ENCODE data around the gene INPP5A. TPM values are rescaled to one million over a fixed set of nuclear protein-coding genes. Genes with fewer than 3 reads are reported as not detected.

Gene INPP5A
- total RNA-seq, 1 donor from 2014 or later = 36.3 TPM

DNA sequence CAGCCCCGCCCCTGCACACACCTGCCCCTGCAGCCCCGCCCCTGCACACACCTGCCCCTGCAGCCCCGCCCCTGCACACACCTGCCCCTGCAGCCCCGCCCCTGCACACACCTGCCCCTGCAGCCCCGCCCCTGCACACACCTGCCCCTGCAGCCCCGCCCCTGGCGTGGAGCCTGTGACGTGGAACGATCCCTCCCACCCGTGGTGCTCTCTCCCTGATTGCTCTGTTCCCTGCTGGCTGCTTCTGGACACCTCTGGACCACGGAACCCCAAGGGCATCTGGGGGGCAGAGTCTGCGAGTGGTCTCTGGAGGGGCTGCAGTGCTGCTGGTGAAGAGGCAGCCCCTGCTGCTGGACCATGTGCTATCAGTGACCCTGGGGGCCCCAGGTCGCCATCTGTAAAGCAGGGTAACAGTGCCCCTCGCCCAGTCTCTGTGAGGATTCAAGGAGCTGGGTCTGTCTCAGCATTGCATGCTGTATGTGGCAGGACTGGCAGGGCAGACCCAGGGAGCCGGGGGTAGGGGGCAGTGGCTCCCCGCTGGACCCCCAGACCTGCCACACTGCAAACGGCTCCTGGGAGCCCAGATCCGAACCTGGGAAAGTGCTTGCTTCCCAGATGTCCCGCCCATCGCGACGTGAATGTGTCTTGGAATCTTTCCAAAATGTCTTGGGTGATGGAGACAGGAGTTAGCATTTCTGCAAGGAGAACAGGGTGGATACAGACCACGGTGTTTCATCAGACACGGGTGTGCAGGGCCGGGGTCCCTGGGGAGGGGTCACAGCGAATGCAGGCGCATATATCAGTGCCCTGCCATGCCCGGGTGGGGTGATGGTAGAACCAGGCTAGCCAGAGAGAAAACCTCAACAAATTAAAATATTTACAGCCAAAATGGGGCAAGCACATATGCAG is 276.2 kb downstream of the INPP5A start:
- H3K9me3 Mint-ChIP-seq (ENCODE audit: unreplicated experiment) = peaks cover 2% of the 10 kb centered on the region
- H3K27me3 Mint-ChIP-seq (ENCODE audit: unreplicated experiment) = peaks cover 15% of the 10 kb centered on the region
- H3K4me1 Mint-ChIP-seq (ENCODE audit: low read depth, unreplicated experiment) = no peaks in the 10 kb centered on the region
- DNase-seq = no peak
- no peak overlapping the region for H3K4me3 Mint-ChIP-seq (ENCODE audit: unreplicated experiment)
- H3K27ac Mint-ChIP-seq (ENCODE audit: unreplicated experiment) = no peak overlapping the region
- peaks cover 4% of the 10 kb centered on the region for H3K36me3 Mint-ChIP-seq (ENCODE audit: unreplicated experiment)
- TF ChIP-seq, protein P1, sequence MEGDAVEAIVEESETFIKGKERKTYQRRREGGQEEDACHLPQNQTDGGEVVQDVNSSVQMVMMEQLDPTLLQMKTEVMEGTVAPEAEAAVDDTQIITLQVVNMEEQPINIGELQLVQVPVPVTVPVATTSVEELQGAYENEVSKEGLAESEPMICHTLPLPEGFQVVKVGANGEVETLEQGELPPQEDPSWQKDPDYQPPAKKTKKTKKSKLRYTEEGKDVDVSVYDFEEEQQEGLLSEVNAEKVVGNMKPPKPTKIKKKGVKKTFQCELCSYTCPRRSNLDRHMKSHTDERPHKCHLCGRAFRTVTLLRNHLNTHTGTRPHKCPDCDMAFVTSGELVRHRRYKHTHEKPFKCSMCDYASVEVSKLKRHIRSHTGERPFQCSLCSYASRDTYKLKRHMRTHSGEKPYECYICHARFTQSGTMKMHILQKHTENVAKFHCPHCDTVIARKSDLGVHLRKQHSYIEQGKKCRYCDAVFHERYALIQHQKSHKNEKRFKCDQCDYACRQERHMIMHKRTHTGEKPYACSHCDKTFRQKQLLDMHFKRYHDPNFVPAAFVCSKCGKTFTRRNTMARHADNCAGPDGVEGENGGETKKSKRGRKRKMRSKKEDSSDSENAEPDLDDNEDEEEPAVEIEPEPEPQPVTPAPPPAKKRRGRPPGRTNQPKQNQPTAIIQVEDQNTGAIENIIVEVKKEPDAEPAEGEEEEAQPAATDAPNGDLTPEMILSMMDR (IDR thresholded peaks at IDR 0.05; ENCODE audit: partially characterized antibody, unreplicated experiment) = no peak

DNA sequence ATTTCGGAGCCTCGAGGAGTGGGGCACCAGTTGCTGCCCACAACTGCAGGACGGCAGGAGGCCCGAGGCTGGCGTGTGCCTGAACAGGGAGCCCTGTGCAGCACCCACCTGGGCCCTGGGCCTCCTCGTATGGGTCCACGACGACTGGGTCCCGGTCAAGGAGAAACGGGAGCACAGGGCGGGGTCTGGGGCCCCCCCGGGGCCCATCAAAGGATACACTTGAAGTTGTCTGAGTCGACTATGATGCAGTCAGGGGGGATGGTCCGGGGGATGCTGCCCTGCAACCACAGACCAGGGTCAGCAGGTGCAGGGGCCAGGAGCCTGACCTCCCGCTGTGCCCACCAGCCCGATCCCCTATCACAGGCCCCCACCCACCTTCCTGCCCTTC is 276.9 kb downstream of the INPP5A start:
- no peak overlapping the region for H3K27ac Mint-ChIP-seq (ENCODE audit: unreplicated experiment)
- H3K4me1 Mint-ChIP-seq (ENCODE audit: low read depth, unreplicated experiment) = no peaks in the 10 kb centered on the region
- TF ChIP-seq, protein P1 (IDR thresholded peaks at IDR 0.05; ENCODE audit: partially characterized antibody, unreplicated experiment) = no peak
- peaks cover 2% of the 10 kb centered on the region for H3K9me3 Mint-ChIP-seq (ENCODE audit: unreplicated experiment)
- no peak overlapping the region for H3K4me3 Mint-ChIP-seq (ENCODE audit: unreplicated experiment)
- peaks cover 15% of the 10 kb centered on the region for H3K27me3 Mint-ChIP-seq (ENCODE audit: unreplicated experiment)
- no peak for DNase-seq
- H3K36me3 Mint-ChIP-seq (ENCODE audit: unreplicated experiment) = peaks cover 11% of the 10 kb centered on the region

DNA sequence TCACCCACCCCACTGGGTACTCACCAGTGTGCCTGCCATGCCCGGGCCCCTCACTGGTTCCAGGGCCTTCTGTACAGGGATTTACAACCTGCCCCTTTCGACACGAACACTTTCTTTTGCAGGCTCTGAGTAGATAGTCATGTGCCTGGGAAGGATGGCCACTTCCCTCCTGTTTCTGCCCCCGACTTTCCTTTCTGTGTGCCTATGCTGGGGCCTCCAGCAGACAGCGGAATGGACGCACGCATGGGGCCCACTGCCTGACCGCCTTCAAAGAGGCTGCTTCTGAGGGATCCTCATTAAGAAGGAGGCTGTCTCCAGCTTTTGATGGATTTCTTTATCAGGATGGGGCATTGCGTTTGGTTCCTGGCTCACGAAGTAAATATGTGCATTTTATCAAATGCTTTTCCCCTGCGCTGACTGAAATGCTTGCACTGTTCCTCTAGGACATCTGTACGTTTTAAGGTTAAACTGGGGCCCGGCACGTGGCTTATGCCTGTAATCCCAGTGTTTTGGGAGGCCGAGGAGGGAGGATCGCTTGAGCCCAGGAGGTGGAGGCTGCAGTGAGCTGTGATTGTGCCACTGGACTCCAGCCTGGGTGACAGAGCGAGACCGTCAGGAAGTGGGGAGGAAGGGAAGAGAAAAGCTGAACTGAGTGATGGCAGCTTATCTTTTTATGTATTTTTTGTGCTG is 277.7 kb downstream of the INPP5A start:
- peaks cover 10% of the 10 kb centered on the region for H3K9me3 Mint-ChIP-seq (ENCODE audit: unreplicated experiment)
- TF ChIP-seq, protein P1 (IDR thresholded peaks at IDR 0.05; ENCODE audit: partially characterized antibody, unreplicated experiment) = no peak
- no peak for DNase-seq
- H3K4me3 Mint-ChIP-seq (ENCODE audit: unreplicated experiment) = no peak overlapping the region
- H3K27me3 Mint-ChIP-seq (ENCODE audit: unreplicated experiment) = peaks cover 21% of the 10 kb centered on the region
- H3K36me3 Mint-ChIP-seq (ENCODE audit: unreplicated experiment) = peaks cover 19% of the 10 kb centered on the region
- no peak overlapping the region for H3K27ac Mint-ChIP-seq (ENCODE audit: unreplicated experiment)
- H3K4me1 Mint-ChIP-seq (ENCODE audit: low read depth, unreplicated experiment) = no peaks in the 10 kb centered on the region

DNA sequence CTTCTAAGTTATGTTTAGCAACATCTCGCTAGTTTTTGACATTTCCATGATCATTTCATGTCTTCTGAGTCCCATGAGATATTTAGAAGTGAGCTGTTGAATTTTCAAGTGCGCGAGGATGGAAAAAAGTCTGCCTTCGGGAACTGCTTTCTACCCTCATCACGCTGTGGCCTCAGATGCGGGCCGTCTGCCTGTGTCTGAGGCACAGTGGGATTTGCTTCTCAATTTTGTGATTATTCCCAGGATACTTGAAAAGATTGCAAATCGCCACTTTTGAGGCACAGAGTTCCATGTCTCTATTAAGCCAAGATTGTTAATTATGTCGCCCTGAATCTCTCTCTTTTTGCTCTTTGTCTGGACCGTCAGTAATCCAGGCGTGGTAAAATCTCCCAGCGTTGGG is 279.1 kb downstream of the INPP5A start:
- Mint-ChIP-seq H3K27ac (ENCODE audit: unreplicated experiment) (no peak overlapping the region), H3K27me3 (ENCODE audit: unreplicated experiment) (peaks cover 18% of the 10 kb centered on the region), H3K36me3 (ENCODE audit: unreplicated experiment) (peaks cover 19% of the 10 kb centered on the region), H3K9me3 (ENCODE audit: unreplicated experiment) (peaks cover 10% of the 10 kb centered on the region), H3K4me3 (ENCODE audit: unreplicated experiment) (no peak overlapping the region), H3K4me1 (ENCODE audit: low read depth, unreplicated experiment) (no peaks in the 10 kb centered on the region)
- no peak for DNase-seq
- TF ChIP-seq, protein P1 (IDR thresholded peaks at IDR 0.05; ENCODE audit: partially characterized antibody, unreplicated experiment) = no peak
